Stimulated activated CD4-positive, alpha-beta T cell treated with anti-CD3 and anti-CD28 coated beads, Interleukin-4, amount 100 ng/mL, for 48 hours (primary cell): ENCODE results near the gene DIS3L2.
"Not testable (repeated sequence)": the region's sequence is repeated elsewhere in the genome, so short reads cannot be mapped to it uniquely, and the experiment has no call there.

Source experiments
- DNase-seq, 2 donors: peaks; one replicate each; pipeline ENCODE4 v3.0.0-alpha.2; 2020; ENCODE audit warnings: low read depth in 2 of 2

The DIS3L2 gene

GRCh38 chr2:232008907-232009638 lies 47.6 kb downstream of the DIS3L2 start:
- DNase-seq = no peak

GRCh38 chr2:232009639-232010274 lies 48.2 kb downstream of the DIS3L2 start:
- no peak for DNase-seq

- DNase-seq = no peak
Observed at GRCh38 chr2:232013701-232014353, 52.3 kb downstream of the DIS3L2 start.

GRCh38 chr2:232014681-232015080 lies 53.2 kb downstream of the DIS3L2 start:
- no peak for DNase-seq

GRCh38 chr2:232018181-232018580 lies 56.7 kb downstream of the DIS3L2 start:
- no peak for DNase-seq

- no peak for DNase-seq
Observed at GRCh38 chr2:232022718-232023117, 61.2 kb downstream of the DIS3L2 start.

GRCh38 chr2:232023426-232023825 lies 61.9 kb downstream of the DIS3L2 start:
- no peak for DNase-seq

GRCh38 chr2:232024457-232024856 lies 62.9 kb downstream of the DIS3L2 start:
- no peak for DNase-seq

- no peak for DNase-seq
Observed at GRCh38 chr2:232026910-232027309, 65.4 kb downstream of the DIS3L2 start.

- DNase-seq = no peak
Observed at GRCh38 chr2:232027530-232027929, 66.0 kb downstream of the DIS3L2 start.

- no peak for DNase-seq
Observed at GRCh38 chr2:232028071-232028470, 66.6 kb downstream of the DIS3L2 start.

- no peak for DNase-seq
Observed at GRCh38 chr2:232028631-232029030, 67.1 kb downstream of the DIS3L2 start.

- no peak for DNase-seq
Observed at GRCh38 chr2:232029346-232029745, 67.8 kb downstream of the DIS3L2 start.

GRCh38 chr2:232030229-232030628 lies 68.7 kb downstream of the DIS3L2 start:
- no peak for DNase-seq

GRCh38 chr2:232035292-232035691 lies 73.8 kb downstream of the DIS3L2 start:
- not testable (repeated sequence) for DNase-seq

GRCh38 chr2:232036876-232037275 lies 75.4 kb downstream of the DIS3L2 start:
- DNase-seq = not testable (repeated sequence)

- DNase-seq = no peak
Observed at GRCh38 chr2:232038251-232038880, 76.9 kb downstream of the DIS3L2 start.

GRCh38 chr2:232038881-232039485 lies 77.5 kb downstream of the DIS3L2 start:
- DNase-seq = no peak

- DNase-seq = no peak
Observed at GRCh38 chr2:232042911-232043574, 81.5 kb downstream of the DIS3L2 start.

- no peak for DNase-seq
Observed at GRCh38 chr2:232043966-232044365, 82.5 kb downstream of the DIS3L2 start.

- DNase-seq = no peak
Observed at GRCh38 chr2:232049350-232049749, 87.8 kb downstream of the DIS3L2 start.
